ENCODE measurements around the gene ATP6V0D1.

ATP6V0D1 gene

GRCh38 chr16:67443265-67443664, 37.7 kb downstream of the ATP6V0D1 start:
- peak; percentile 10 for DNase-seq

- no peak for DNase-seq
Measured at GRCh38 chr16:67442581-67443255, 38.2 kb downstream of the ATP6V0D1 start.

GRCh38 chr16:67441907-67442306, 39.0 kb downstream of the ATP6V0D1 start:
- DNase-seq, result no peak

- DNase-seq, result no peak
Measured at GRCh38 chr16:67441271-67441753, 39.6 kb downstream of the ATP6V0D1 start.

GRCh38 chr16:67438824-67439393, 42.0 kb downstream of the ATP6V0D1 start:
- DNase-seq, result no peak

GRCh38 chr16:67438098-67438791, 42.7 kb downstream of the ATP6V0D1 start:
- DNase-seq, result no peak

GRCh38 chr16:67437513-67437912, 43.4 kb downstream of the ATP6V0D1 start:
- DNase-seq, result no peak

GRCh38 chr16:67436640-67437193, 44.2 kb downstream of the ATP6V0D1 start:
- DNase-seq, result no peak

GRCh38 chr16:67435758-67436164, 45.2 kb downstream of the ATP6V0D1 start:
- no peak for DNase-seq

GRCh38 chr16:67433131-67433719, 47.7 kb downstream of the ATP6V0D1 start:
- no peak for DNase-seq

- DNase-seq, result no peak
Measured at GRCh38 chr16:67432506-67432890, 48.5 kb downstream of the ATP6V0D1 start.

- no peak for DNase-seq
Measured at GRCh38 chr16:67431775-67432505, 49.0 kb downstream of the ATP6V0D1 start.

GRCh38 chr16:67430977-67431774, 49.8 kb downstream of the ATP6V0D1 start, which contains the start of gene HSD11B2:
HSD11B2 (plus strand) TSS chr16:67431121; CDS start chr16:67431249, 128 bp downstream.
- DNase-seq, result peak; percentile 11

GRCh38 chr16:67430504-67430976, 50.4 kb downstream of the ATP6V0D1 start:
- no peak for DNase-seq

GRCh38 chr16:67429799-67430503, 51.0 kb downstream of the ATP6V0D1 start:
- no peak for DNase-seq

- no peak for DNase-seq
Measured at GRCh38 chr16:67429053-67429798, 51.7 kb downstream of the ATP6V0D1 start.

GRCh38 chr16:67428146-67428731, 52.7 kb downstream of the ATP6V0D1 start:
- DNase-seq, result peak; percentile 49

- DNase-seq, result no peak
Measured at GRCh38 chr16:67426950-67427349, 54.0 kb downstream of the ATP6V0D1 start.

- no peak for DNase-seq
Measured at GRCh38 chr16:67426022-67426421, 54.9 kb downstream of the ATP6V0D1 start.

- peak; percentile 7 for DNase-seq
Measured at GRCh38 chr16:67425580-67425979, 55.4 kb downstream of the ATP6V0D1 start.
